HEK293T (cell line): Measurements from ENCODE around the gene CALR3.

Experiments used
- ARNT ChIP-seq: fragments of 450-650 bp; IDR thresholded peaks from 2 replicates; pipeline ENCODE4 v1.6.1; 2017; ENCODE audit warnings: mild to moderate bottlenecking
- BHLHE40 ChIP-seq: fragments of 450-650 bp; IDR thresholded peaks from 2 replicates; pipeline ENCODE4 v1.6.1; 2016; ENCODE audit warnings: mild to moderate bottlenecking, moderate library complexity, borderline replicate concordance
- ELF4 ChIP-seq: fragments of 450-650 bp; IDR thresholded peaks from 2 replicates; pipeline ENCODE4 v1.6.1; 2017; ENCODE audit warnings: antibody characterized with exemption
- FOXA1 ChIP-seq: fragments of 450-650 bp; IDR thresholded peaks from 2 replicates; pipeline ENCODE4 v1.6.1; 2016; ENCODE audit warnings: mild to moderate bottlenecking
- FOXK2 ChIP-seq: fragments of 450-650 bp; IDR thresholded peaks from 2 replicates; pipeline ENCODE4 v1.6.1; 2016; ENCODE audit warnings: mild to moderate bottlenecking
- FOXM1 ChIP-seq: fragments of 450-650 bp; IDR thresholded peaks from 2 replicates; pipeline ENCODE4 v1.6.1; 2017; ENCODE audit warnings: mild to moderate bottlenecking, borderline replicate concordance
- LEF1 ChIP-seq: fragments of 450-650 bp; IDR thresholded peaks from 2 replicates; pipeline ENCODE4 v1.6.1; 2017; ENCODE audit warnings: mild to moderate bottlenecking, borderline replicate concordance
- NFRKB ChIP-seq: fragments of 450-650 bp; IDR thresholded peaks from 2 replicates; pipeline ENCODE4 v1.6.1; 2016; ENCODE audit warnings: mild to moderate bottlenecking, moderate library complexity
- PKNOX1 ChIP-seq: fragments of 450-650 bp; IDR thresholded peaks from 2 replicates; pipeline ENCODE4 v1.6.1; 2016
- SUZ12 ChIP-seq: fragments of 450-650 bp; IDR thresholded peaks from 2 replicates; pipeline ENCODE4 v1.6.1; 2016; ENCODE audit warnings: mild to moderate bottlenecking
- TARDBP ChIP-seq: fragments of 450-650 bp; IDR thresholded peaks from 2 replicates; pipeline ENCODE4 v1.6.1; 2016
- ZNF384 ChIP-seq: fragments of 450-650 bp; IDR thresholded peaks from 2 replicates; pipeline ENCODE4 v1.6.1; 2016

DNA sequence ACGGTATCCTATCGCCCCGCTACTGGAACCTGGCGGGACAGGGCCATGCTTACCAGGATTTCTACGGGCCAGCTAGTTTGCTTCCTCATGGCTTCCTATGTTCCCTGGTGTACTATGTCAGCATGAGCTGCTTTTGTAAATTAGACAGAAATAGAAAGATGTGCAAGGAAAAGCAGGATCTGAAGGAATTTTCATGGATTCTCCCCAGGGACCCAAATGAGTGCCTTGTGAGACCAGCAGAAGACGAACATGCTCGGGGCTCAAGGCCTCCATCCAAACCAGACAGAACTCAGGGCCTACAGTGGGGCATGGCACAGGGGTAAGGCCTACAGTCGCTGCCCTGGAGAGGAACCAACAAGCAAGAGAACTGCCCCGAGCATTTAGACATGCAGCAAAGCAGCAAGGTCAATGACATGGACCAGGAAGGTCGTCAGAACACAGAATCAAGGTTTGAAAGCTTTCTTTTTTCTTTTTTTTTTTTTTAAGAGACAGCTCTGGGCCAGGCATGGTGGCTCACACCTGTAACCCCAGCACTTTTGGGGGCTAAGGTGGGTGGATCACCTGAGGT is 41.5 kb downstream of the CALR3 start:
- TF ChIP-seq ARNT (no peak), SUZ12 (no peak), BHLHE40 (no peak), FOXA1 (no peak), FOXK2 (no peak), NFRKB (no peak), FOXM1 (no peak), PKNOX1 (no peak), ZNF384 (no peak), LEF1 (no peak), ELF4 (no peak), TARDBP (no peak)
